ENCODE measurements around the gene ZNF865.

ZNF865 gene

GRCh38 chr19:55596304-55596703 lies 9.1 kb upstream of the ZNF865 start (continued):
- no peak for TF ChIP-seq TOX (CRISPR knock-in tag; IDR thresholded peaks at IDR 0.05; ENCODE audit: borderline replicate concordance)

GRCh38 chr19:55597501-55597921 lies 7.9 kb upstream of the ZNF865 start:
- TF ChIP-seq POU6F1 (CRISPR knock-in tag; IDR thresholded peaks at IDR 0.05; ENCODE audit: borderline replicate concordance, low read depth) (no peak), ZFP3 (CRISPR knock-in tag; IDR thresholded peaks at IDR 0.05) (no peak), CREB5 (CRISPR knock-in tag; IDR thresholded peaks at IDR 0.05; ENCODE audit: low read depth) (no peak), ZC3H10 (CRISPR knock-in tag; IDR thresholded peaks at IDR 0.05) (no peak), TSHZ2 (CRISPR knock-in tag; IDR thresholded peaks at IDR 0.05) (no peak), BACH2 (CRISPR knock-in tag; IDR thresholded peaks at IDR 0.05; ENCODE audit: borderline replicate concordance) (no peak), ESRRG (CRISPR knock-in tag; IDR thresholded peaks at IDR 0.05) (no peak), ARNTL (CRISPR knock-in tag; IDR thresholded peaks at IDR 0.05; ENCODE audit: borderline replicate concordance, low read depth) (no peak), ISL1 (CRISPR knock-in tag; IDR thresholded peaks at IDR 0.05) (no peak), GLIS3 (CRISPR knock-in tag; IDR thresholded peaks at IDR 0.05) (no peak), ZNF8 (CRISPR knock-in tag; IDR thresholded peaks at IDR 0.05) (no peak), SNAI2 (CRISPR knock-in tag; IDR thresholded peaks at IDR 0.05) (no peak)
- no peak for ATAC-seq

GRCh38 chr19:55598034-55598433 lies 7.4 kb upstream of the ZNF865 start:
- ATAC-seq: no peak
- TF ChIP-seq SNAI2 (CRISPR knock-in tag; IDR thresholded peaks at IDR 0.05): no peak
- TF ChIP-seq GLIS3 (CRISPR knock-in tag; IDR thresholded peaks at IDR 0.05): no peak
- no peak for TF ChIP-seq RARB (CRISPR knock-in tag; IDR thresholded peaks at IDR 0.05)
- TF ChIP-seq TCF4 (CRISPR knock-in tag; IDR thresholded peaks at IDR 0.05; ENCODE audit: borderline replicate concordance): no peak
- no peak for TF ChIP-seq PATZ1 (CRISPR knock-in tag; IDR thresholded peaks at IDR 0.05; ENCODE audit: borderline replicate concordance)
- TF ChIP-seq ZNF70 (CRISPR knock-in tag; IDR thresholded peaks at IDR 0.05): no peak
- TF ChIP-seq TSHZ2 (CRISPR knock-in tag; IDR thresholded peaks at IDR 0.05): no peak
- no peak for TF ChIP-seq TOX (CRISPR knock-in tag; IDR thresholded peaks at IDR 0.05; ENCODE audit: borderline replicate concordance)
- TF ChIP-seq ZNF565 (CRISPR knock-in tag; conservative IDR thresholded peaks at IDR 0.05; ENCODE audit: low read depth): no peak
- no peak for TF ChIP-seq CSDC2 (CRISPR knock-in tag; IDR thresholded peaks at IDR 0.05)
- no peak for TF ChIP-seq OSR1 (CRISPR knock-in tag; IDR thresholded peaks at IDR 0.05)
- TF ChIP-seq PPARA (CRISPR knock-in tag; IDR thresholded peaks at IDR 0.05; ENCODE audit: borderline replicate concordance): no peak
- no peak for TF ChIP-seq ZFP3 (CRISPR knock-in tag; IDR thresholded peaks at IDR 0.05)
- TF ChIP-seq CREB5 (CRISPR knock-in tag; IDR thresholded peaks at IDR 0.05; ENCODE audit: low read depth): no peak
- no peak for TF ChIP-seq ISL1 (CRISPR knock-in tag; IDR thresholded peaks at IDR 0.05)
- TF ChIP-seq POU6F1 (CRISPR knock-in tag; IDR thresholded peaks at IDR 0.05; ENCODE audit: borderline replicate concordance, low read depth): no peak
